Natural killer cell (primary cell): ENCODE data around the gene NAV3. TPM values are rescaled to one million over a fixed set of nuclear protein-coding genes. Genes with fewer than 3 reads are reported as not detected.

Experiments used
- ATAC-seq, 3 donors: fragments of 150-1000 bp in 2 of 3; fragments of 200-7000 bp in 1 of 3; cut with Tn5 transposase; 1 replicate in 1 of 3; 2 replicates in 2 of 3; pipeline ENCODE4 v1.10.0; 2021; ENCODE audit warnings: mild to moderate bottlenecking in 2 of 3, moderate library complexity in 2 of 3
- DNase-seq, 2 donors: peaks; one replicate each; pipeline versions ENCODE4 v3.0.0 to v3.0.0-alpha.2; 2013 to 2021; ENCODE audit warnings: mixed read lengths in 1 of 2
- H3K27ac ChIP-seq: one replicate; pipeline ENCODE4 v1.5.1; 2013; ENCODE audit warnings: mild to moderate bottlenecking, low read length
- H3K27me3 ChIP-seq: one replicate; pipeline ENCODE4 v1.6.1; 2013; ENCODE audit warnings: low read length; ENCODE audit not compliant: control insufficient read depth, insufficient read depth
- H3K36me3 ChIP-seq: one replicate; pipeline ENCODE4 v1.6.1; 2013; ENCODE audit warnings: low read length; ENCODE audit not compliant: control insufficient read depth, insufficient read depth
- H3K4me1 ChIP-seq: one replicate; pipeline ENCODE4 v1.6.1; 2013; ENCODE audit warnings: low read length; ENCODE audit not compliant: control insufficient read depth, insufficient read depth
- H3K4me3 ChIP-seq: one replicate; pipeline ENCODE4 v1.5.1; 2013; ENCODE audit warnings: low read length
- H3K9me3 ChIP-seq: one replicate; pipeline ENCODE4 v1.6.1; 2013; ENCODE audit warnings: low read length; ENCODE audit not compliant: control insufficient read depth, insufficient read depth
- H3K27ac Mint-ChIP-seq, 2 donors: one replicate each; pipeline ENCODE4 v1.8.0; 2022; ENCODE audit warnings: mild to moderate bottlenecking in 2 of 2, mixed read lengths in 2 of 2, moderate library complexity in 1 of 2
- H3K27me3 Mint-ChIP-seq, 2 donors: one replicate each; pipeline ENCODE4 v1.8.0; 2022; ENCODE audit warnings: low read depth in 2 of 2, mixed read lengths in 2 of 2
- H3K36me3 Mint-ChIP-seq: one replicate; pipeline ENCODE4 v1.8.0; 2022; ENCODE audit warnings: mixed read lengths
- H3K4me1 Mint-ChIP-seq, 2 donors: one replicate each; pipeline ENCODE4 v1.8.0; 2022; ENCODE audit warnings: mixed read lengths in 2 of 2
- H3K4me3 Mint-ChIP-seq: one replicate; pipeline ENCODE4 v1.8.0; 2022; ENCODE audit warnings: mild to moderate bottlenecking, moderate library complexity, mixed read lengths
- H3K9me3 Mint-ChIP-seq, 2 donors: one replicate each; pipeline ENCODE4 v1.8.0; 2022; ENCODE audit warnings: mixed read lengths in 2 of 2
- CTCF ChIP-seq: fragments of 200-600 bp; IDR thresholded peaks from one replicate; pipeline ENCODE4 v1.8.0; 2022; ENCODE audit warnings: antibody characterized with exemption
- WGBS: methylation state at CpG from one replicate; pipeline ENCODE4 v1.1.7; 2013; ENCODE audit warnings: missing lambda C conversion rate; ENCODE audit not compliant: insufficient coverage; 5-methylcytosine and 5-hydroxymethylcytosine counted together
- intact Hi-C: fragments of 100-400 bp; cut with micrococcal nuclease; formaldehyde crosslinking; loops from one replicate; pipeline ENCODE4 v1.14.2; 2022
- total RNA-seq, 4 donors: library from RNA; stranded (reverse); fragments of 120-200 nt in 1 of 4; gene quantifications; one replicate each; pipeline versions ENCODE4 v1.2.3 to v1.2.4, GENCODE V29; 2013 to 2022

NAV3 gene
- total RNA-seq, 3 donors from 2014 or later (not counting 1 experiment from before 2014, with no cell fraction given): not detected

- H3K36me3 ChIP-seq: no peaks in the 10 kb centered on the region
- intact Hi-C loops: no loop called here
- no peak overlapping the region for H3K27ac ChIP-seq
- Mint-ChIP-seq H3K4me3 (no peak overlapping the region), H3K4me1 (no peaks in the 10 kb centered on the region), H3K27me3 (no peaks in the 10 kb centered on the region), H3K9me3 (peaks cover 10 to 12% of the 10 kb centered on the region in 2 donors), H3K27ac (no peak overlapping the region), H3K36me3 (no peaks in the 10 kb centered on the region)
- no peaks in the 10 kb centered on the region for H3K9me3 ChIP-seq
- WGBS: 67% methylated on average over 3 of the region's 4 CpGs
- ATAC-seq (no peak), DNase-seq (no peak)
- H3K4me3 ChIP-seq: no peak overlapping the region
- H3K4me1 ChIP-seq: no peaks in the 10 kb centered on the region
- H3K27me3 ChIP-seq: no peaks in the 10 kb centered on the region
- no peak for TF ChIP-seq CTCF
Measured at GRCh38 chr12:77993658-77994057, 163.0 kb downstream of the NAV3 start.

GRCh38 chr12:77995436-77996167 lies 164.9 kb downstream of the NAV3 start:
- Histone ChIP-seq H3K4me1 (no peaks in the 10 kb centered on the region), H3K9me3 (no peaks in the 10 kb centered on the region), H3K27ac (no peak overlapping the region), H3K36me3 (no peaks in the 10 kb centered on the region), H3K27me3 (no peaks in the 10 kb centered on the region), H3K4me3 (no peak overlapping the region)
- ATAC-seq: no peak
- no peaks in the 10 kb centered on the region for H3K4me1 Mint-ChIP-seq
- no peak overlapping the region for H3K4me3 Mint-ChIP-seq
- no peak for TF ChIP-seq CTCF
- peaks cover 5 to 6% of the 10 kb centered on the region in 2 donors for H3K9me3 Mint-ChIP-seq
- no peaks in the 10 kb centered on the region for H3K27me3 Mint-ChIP-seq
- intact Hi-C loops: no loop called here
- no peak overlapping the region for H3K27ac Mint-ChIP-seq
- no peak for DNase-seq
- no peaks in the 10 kb centered on the region for H3K36me3 Mint-ChIP-seq
- 43% methylated on average over 1 of the region's 2 CpGs for WGBS

GRCh38 chr12:77996670-77997069 lies 166.0 kb downstream of the NAV3 start:
- no peak for ATAC-seq
- no peaks in the 10 kb centered on the region for H3K27me3 Mint-ChIP-seq

More at GRCh38 chr12:77996670-77997069, 166.0 kb downstream of the NAV3 start:
- Histone ChIP-seq H3K27ac (no peak overlapping the region), H3K27me3 (no peaks in the 10 kb centered on the region), H3K9me3 (no peaks in the 10 kb centered on the region), H3K4me3 (no peak overlapping the region), H3K36me3 (no peaks in the 10 kb centered on the region), H3K4me1 (no peaks in the 10 kb centered on the region)
- TF ChIP-seq CTCF: no peak
- H3K27ac Mint-ChIP-seq: no peak overlapping the region
- WGBS: 89% methylated on average over 3 of the region's 4 CpGs
- no peak for DNase-seq
- no peaks in the 10 kb centered on the region for H3K36me3 Mint-ChIP-seq
- intact Hi-C loops: no loop called here
- no peak overlapping the region for H3K4me3 Mint-ChIP-seq
- peaks cover 5 to 6% of the 10 kb centered on the region in 2 donors for H3K9me3 Mint-ChIP-seq
- H3K4me1 Mint-ChIP-seq: no peaks in the 10 kb centered on the region
